Fibroblast of villous mesenchyme (primary cell): ENCODE measurements around the gene ERF. TPM values are rescaled to one million over a fixed set of nuclear protein-coding genes. Genes with fewer than 3 reads are reported as not detected.

Experiments
- DNase-seq: peaks from one replicate; pipeline ENCODE4 v3.0.0-alpha.2; 2010; ENCODE audit warnings: low read depth
- H3K4me3 ChIP-seq: 2 replicates; pipeline ENCODE4 v1.5.1; 2011; ENCODE audit warnings: low read depth, mild to moderate bottlenecking, low read length
- total RNA-seq: library from RNA; depleted of rRNA; stranded (reverse); fragments of >200 nt; gene quantifications from 2 replicates; pipeline ENCODE4 v1.2.3, GENCODE V29; 2012
- TF ChIP-seq, protein P1 (sequence below): IDR thresholded peaks from 2 replicates; pipeline ENCODE4 v1.5.1; 2012; ENCODE audit warnings: low read depth, mild to moderate bottlenecking, low read length; ENCODE audit not compliant: insufficient read depth

Gene ERF
- total RNA-seq, 1 donor = 27.6 TPM

GRCh38 chr19:42283188-42284065 is 28.5 kb upstream of the ERF start:
- peak; percentile 94 for DNase-seq
- H3K4me3 ChIP-seq = peak overlapping the region; percentile 57

GRCh38 chr19:42282819-42283187 is 27.9 kb upstream of the ERF start:
- TF ChIP-seq, protein P1, sequence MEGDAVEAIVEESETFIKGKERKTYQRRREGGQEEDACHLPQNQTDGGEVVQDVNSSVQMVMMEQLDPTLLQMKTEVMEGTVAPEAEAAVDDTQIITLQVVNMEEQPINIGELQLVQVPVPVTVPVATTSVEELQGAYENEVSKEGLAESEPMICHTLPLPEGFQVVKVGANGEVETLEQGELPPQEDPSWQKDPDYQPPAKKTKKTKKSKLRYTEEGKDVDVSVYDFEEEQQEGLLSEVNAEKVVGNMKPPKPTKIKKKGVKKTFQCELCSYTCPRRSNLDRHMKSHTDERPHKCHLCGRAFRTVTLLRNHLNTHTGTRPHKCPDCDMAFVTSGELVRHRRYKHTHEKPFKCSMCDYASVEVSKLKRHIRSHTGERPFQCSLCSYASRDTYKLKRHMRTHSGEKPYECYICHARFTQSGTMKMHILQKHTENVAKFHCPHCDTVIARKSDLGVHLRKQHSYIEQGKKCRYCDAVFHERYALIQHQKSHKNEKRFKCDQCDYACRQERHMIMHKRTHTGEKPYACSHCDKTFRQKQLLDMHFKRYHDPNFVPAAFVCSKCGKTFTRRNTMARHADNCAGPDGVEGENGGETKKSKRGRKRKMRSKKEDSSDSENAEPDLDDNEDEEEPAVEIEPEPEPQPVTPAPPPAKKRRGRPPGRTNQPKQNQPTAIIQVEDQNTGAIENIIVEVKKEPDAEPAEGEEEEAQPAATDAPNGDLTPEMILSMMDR = no peak
- H3K4me3 ChIP-seq = peak overlapping the region; percentile 57

More at GRCh38 chr19:42283188-42284065, 28.5 kb upstream of the ERF start:
- TF ChIP-seq, protein P1 = no peak

GRCh38 chr19:42281827-42282762 is 27.2 kb upstream of the ERF start:
- H3K4me3 ChIP-seq = peak overlapping the region; percentile 78
- DNase-seq = peak; percentile 41
- TF ChIP-seq, protein P1 = no peak

More at GRCh38 chr19:42282819-42283187, 27.9 kb upstream of the ERF start:
- DNase-seq = no peak

DNA sequence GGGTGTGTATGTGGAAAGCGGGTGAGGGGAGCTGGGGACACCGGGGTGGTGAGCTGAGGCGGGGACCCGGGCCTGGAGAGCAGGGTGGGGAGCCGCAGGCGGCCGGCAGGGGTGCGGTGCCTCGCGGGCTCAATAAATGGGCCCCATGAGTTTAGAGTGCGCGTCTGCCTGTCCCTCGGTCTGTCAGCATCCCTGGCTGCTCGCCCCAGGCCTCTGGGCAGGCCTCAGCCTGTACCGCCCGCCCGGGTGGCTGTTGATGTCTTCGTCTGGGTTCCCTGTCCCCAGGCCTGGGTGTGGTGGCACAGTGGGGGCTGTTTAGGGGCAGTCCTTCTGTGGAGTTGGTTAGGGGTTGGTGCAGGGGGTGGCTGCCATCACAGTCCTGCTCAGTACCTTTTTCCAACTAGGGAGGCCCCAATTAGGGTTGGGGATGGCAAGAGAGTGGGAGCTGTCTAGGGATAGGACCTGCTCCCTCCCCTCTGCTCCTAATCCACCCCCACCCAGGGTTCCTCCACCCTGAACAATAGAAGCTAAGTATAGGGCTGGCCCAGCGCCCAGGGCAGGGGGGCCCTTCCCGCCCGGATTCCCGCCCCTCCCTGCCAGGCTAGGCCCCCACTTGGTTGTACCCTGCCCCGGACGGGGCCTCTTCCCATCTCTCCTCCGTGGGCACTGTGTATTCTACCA is 26.4 kb upstream of the ERF start:
- DNase-seq = no peak
- TF ChIP-seq, protein P1 = no peak
- peak overlapping the region; percentile 78 for H3K4me3 ChIP-seq

DNA sequence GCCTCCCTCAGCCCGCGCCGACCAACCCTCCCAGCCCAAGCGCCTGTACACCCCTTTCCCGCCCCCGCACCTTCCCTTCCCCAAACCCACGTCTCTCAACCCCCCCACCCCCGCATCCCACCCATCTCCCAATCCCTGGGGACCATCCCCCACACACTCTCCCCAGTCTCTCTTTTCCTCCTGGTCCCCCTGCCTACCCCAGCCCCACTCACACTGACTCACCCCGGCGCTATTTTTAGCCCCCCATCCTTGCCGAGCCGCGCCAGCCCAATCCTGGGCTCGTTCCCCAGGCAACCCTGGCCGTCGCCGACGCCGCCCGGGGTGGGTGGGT is 25.9 kb upstream of the ERF start:
- peak; percentile 23 for DNase-seq
- TF ChIP-seq, protein P1 = no peak
- peak overlapping the region; percentile 78 for H3K4me3 ChIP-seq
